ENCODE results near the gene SELENOM. TPM values are rescaled to one million over a fixed set of nuclear protein-coding genes. Genes with fewer than 3 reads are reported as not detected.
A peak's percentile ranks its signal among the peaks of the same experiment; 100 is the strongest.
"Not testable (repeated sequence)": the region's sequence is repeated elsewhere in the genome, so short reads cannot be mapped to it uniquely, and the experiment has no call there.

Gene SELENOM
- total RNA-seq, 4 donors from 2014 or later = 591 to 706 (median 650) TPM

- peak overlapping the region in 3 of 4 donors; percentile 58 to 95 (median 85) for H3K27ac ChIP-seq
- H3K36me3 ChIP-seq = peaks cover 4 to 99% (median 14%) of the 10 kb centered on the region in 3 donors
- H3K4me1 ChIP-seq = peaks cover 0 to 71% (median 28%) of the 10 kb centered on the region in 4 donors
- H3K4me3 ChIP-seq = no peak overlapping the region
- 90 to 94% methylated on average over 30 to 34 of the region's 34 CpGs for WGBS, 2 donors
- DNase-seq (ENCODE audit: low spot score in 2 of 2) = no peak
- no peaks in the 10 kb centered on the region for H3K9me3 ChIP-seq
- H3K27me3 ChIP-seq = no peaks in the 10 kb centered on the region
- TF ChIP-seq POLR2A (IDR thresholded peaks at IDR 0.05) (no peak), CTCF (IDR thresholded peaks at IDR 0.05) (no peak), EP300 (IDR thresholded peaks at IDR 0.05) (no peak)
Observed at GRCh38 chr22:31099841-31100761, 7.3 kb downstream of the SELENOM start.

GRCh38 chr22:31099386-31099785, 8.0 kb downstream of the SELENOM start:
- peak overlapping the region; percentile 0 to 85 (median 72) for H3K27ac ChIP-seq

GRCh38 chr22:31098632-31099110, 8.7 kb downstream of the SELENOM start:
- H3K4me1 ChIP-seq = peaks cover 0 to 56% (median 20%) of the 10 kb centered on the region in 4 donors
- whole genome bisulfite sequencing, 2 donors = 35 to 46% methylated on average over 28 to 36 of the region's 36 CpGs
- peak; percentile 74 to 75 for DNase-seq (ENCODE audit: low spot score in 2 of 2)
- peaks cover 2 to 99% (median 14%) of the 10 kb centered on the region in 3 donors for H3K36me3 ChIP-seq
- H3K9me3 ChIP-seq = no peaks in the 10 kb centered on the region
- TF ChIP-seq EP300 (IDR thresholded peaks at IDR 0.05) (peak in 1 of 2 donors; percentile 53), CTCF (IDR thresholded peaks at IDR 0.05) (no peak), POLR2A (IDR thresholded peaks at IDR 0.05) (peak in 1 of 2 donors; percentile 29)
- peak overlapping the region; percentile 0 to 85 (median 74) for H3K27ac ChIP-seq
- H3K4me3 ChIP-seq = no peak overlapping the region
- no peaks in the 10 kb centered on the region for H3K27me3 ChIP-seq

More at GRCh38 chr22:31099386-31099785, 8.0 kb downstream of the SELENOM start:
- no peaks in the 10 kb centered on the region for H3K27me3 ChIP-seq
- DNase-seq (ENCODE audit: low spot score in 2 of 2) = no peak
- H3K36me3 ChIP-seq = peaks cover 2 to 99% (median 14%) of the 10 kb centered on the region in 3 donors
- H3K9me3 ChIP-seq = no peaks in the 10 kb centered on the region
- TF ChIP-seq POLR2A (IDR thresholded peaks at IDR 0.05) = no peak
- TF ChIP-seq CTCF (IDR thresholded peaks at IDR 0.05) = no peak
- WGBS, 2 donors = 70 to 72% methylated on average over 6 of the region's 6 CpGs
- H3K4me1 ChIP-seq = peaks cover 0 to 64% (median 23%) of the 10 kb centered on the region in 4 donors
- no peak overlapping the region for H3K4me3 ChIP-seq

GRCh38 chr22:31097941-31098631, 9.3 kb downstream of the SELENOM start:
- DNase-seq (ENCODE audit: low spot score in 2 of 2) = no peak
- H3K4me3 ChIP-seq = no peak overlapping the region
- H3K4me1 ChIP-seq = peaks cover 0 to 51% (median 20%) of the 10 kb centered on the region in 4 donors
- WGBS, 2 donors = 54 to 75% methylated on average over 10 of the region's 10 CpGs
- TF ChIP-seq CTCF (IDR thresholded peaks at IDR 0.05) (no peak), EP300 (IDR thresholded peaks at IDR 0.05) (no peak)
- H3K27me3 ChIP-seq = no peaks in the 10 kb centered on the region
- H3K9me3 ChIP-seq = no peaks in the 10 kb centered on the region
- peaks cover 2 to 99% (median 14%) of the 10 kb centered on the region in 3 donors for H3K36me3 ChIP-seq
- H3K27ac ChIP-seq = peak overlapping the region; percentile 0 to 85 (median 74)

- H3K27me3 ChIP-seq; H3K4me3 ChIP-seq; H3K9me3 ChIP-seq; DNase-seq (ENCODE audit: low spot score in 2 of 2): not testable (repeated sequence)
- WGBS, 2 donors = 93 to 97% methylated on average over 5 of the region's 5 CpGs
- Histone ChIP-seq H3K4me1 (peaks cover 0 to 51% (median 21%) of the 10 kb centered on the region in 4 donors), H3K36me3 (peaks cover 2 to 99% (median 14%) of the 10 kb centered on the region in 3 donors), H3K27ac (peak overlapping the region in 3 of 4 donors; percentile 64 to 85 (median 85))
Observed at GRCh38 chr22:31097539-31097938, 9.8 kb downstream of the SELENOM start.
